BJ (cell line): ENCODE data around the gene OMA1. TPM values are rescaled to one million over a fixed set of nuclear protein-coding genes. Genes with fewer than 3 reads are reported as not detected.
A peak's percentile ranks its signal among the peaks of the same experiment; 100 is the strongest.

Experiments
- CTCF ChIA-PET: fragments of 350-600 bp; formaldehyde crosslinking; extraction: SDS; loops from one replicate; lab custom pipeline; 2021; ENCODE audit warnings: antibody characterized with exemption, inconsistent platforms; lab: Yijun Ruan, JAX
- POLR2A ChIA-PET: fragments of 300-600 bp; sonication (Branson Sonifier 250); formaldehyde crosslinking; extraction: SDS; loops from one replicate; lab custom pipeline; 2021; ENCODE audit warnings: antibody characterized with exemption; lab: Charles Lee
- DNase-seq: peaks from one replicate; pipeline ENCODE4 v3.0.0-alpha.2; 2011; ENCODE audit warnings: low read depth
- H3K27me3 ChIP-seq: 2 replicates; pipeline ENCODE4 v1.6.0; 2011; ENCODE audit warnings: low read length; ENCODE audit not compliant: control insufficient read depth, insufficient read depth
- H3K36me3 ChIP-seq: 2 replicates; pipeline ENCODE4 v1.5.1; 2011; ENCODE audit warnings: low read length; ENCODE audit not compliant: control insufficient read depth, insufficient read depth
- H3K4me3 ChIP-seq: 2 replicates; pipeline ENCODE4 v1.5.1; 2011; ENCODE audit warnings: low read depth, mild to moderate bottlenecking, control low read depth, low read length
- CTCF ChIP-seq: IDR thresholded peaks from 2 replicates; pipeline ENCODE4 v1.5.1; 2011; ENCODE audit warnings: low read depth, mild to moderate bottlenecking, control low read depth, inconsistent platforms, low read length, moderate library complexity; ENCODE audit not compliant: insufficient read depth
- polyA plus RNA-seq: library from polyadenylated mRNA; depleted of rRNA; stranded (reverse); fragments of >200 nt; gene quantifications from 2 replicates; pipeline ENCODE4 v1.2.3, GENCODE V29; 2011

Gene OMA1
- polyA plus RNA-seq, 1 experiment: 8.4 TPM

- no peak for DNase-seq
- ChIA-PET POLR2A (no interaction called here), CTCF (interaction anchor here (0.6 kb wide), 1 partner anchor 1181 kb away, joined by 3 read pairs; no protein-coding TSS in a partner anchor)
- TF ChIP-seq CTCF: no peak
- no peak overlapping the region for H3K4me3 ChIP-seq
- peaks cover 26% of the 10 kb centered on the region for H3K27me3 ChIP-seq
- no peaks in the 10 kb centered on the region for H3K36me3 ChIP-seq
Measured at GRCh38 chr1:58577654-58578030, 31.1 kb upstream of the OMA1 start.

- Histone ChIP-seq H3K4me3 (peak within 1 kb of the TSS; percentile 20), H3K27me3 (peaks cover 28% of the 10 kb centered on the region), H3K36me3 (no peaks in the 10 kb centered on the region)
- ChIA-PET POLR2A (no interaction called here), CTCF (interaction anchor here (0.6 kb wide), 1 partner anchor 1181 kb away, joined by 3 read pairs; no protein-coding TSS in a partner anchor)
- no peak for TF ChIP-seq CTCF
- no peak for DNase-seq
Measured at GRCh38 chr1:58576727-58577653, 30.5 kb upstream of the OMA1 start, which contains the start of gene TACSTD2. TSS of gene TACSTD2 (minus strand) at chr1:58577252. CDS start at chr1:58577156, 96 bp downstream.

- no peaks in the 10 kb centered on the region for H3K36me3 ChIP-seq
- H3K27me3 ChIP-seq: peaks cover 32% of the 10 kb centered on the region
- POLR2A ChIA-PET: no interaction called here
- CTCF ChIA-PET: no interaction called here
- DNase-seq: no peak
- no peak for TF ChIP-seq CTCF
- peak overlapping the region; percentile 20 for H3K4me3 ChIP-seq
Measured at GRCh38 chr1:58576325-58576726, 29.8 kb upstream of the OMA1 start.

- TF ChIP-seq CTCF: no peak
- POLR2A ChIA-PET: no interaction called here
Measured at GRCh38 chr1:58575551-58576324, 29.2 kb upstream of the OMA1 start.

GRCh38 chr1:58574816-58575215 lies 28.3 kb upstream of the OMA1 start:
- H3K4me3 ChIP-seq: no peak overlapping the region
- no peak for TF ChIP-seq CTCF
- ChIA-PET CTCF (interaction anchor here (1.1 kb wide), 1 partner anchor 28 kb away, joined by 4 read pairs; the partner anchor contains the start of gene OMA1), POLR2A (no interaction called here)
- peaks cover 32% of the 10 kb centered on the region for H3K27me3 ChIP-seq
- no peaks in the 10 kb centered on the region for H3K36me3 ChIP-seq
- DNase-seq: no peak

More at GRCh38 chr1:58575551-58576324, 29.2 kb upstream of the OMA1 start:
- no peak overlapping the region for H3K4me3 ChIP-seq
- no peaks in the 10 kb centered on the region for H3K36me3 ChIP-seq
- H3K27me3 ChIP-seq: peaks cover 32% of the 10 kb centered on the region
- CTCF ChIA-PET: interaction anchor here (1.1 kb wide), 1 partner anchor 29 kb away, joined by 4 read pairs; the partner anchor contains the start of gene OMA1
- no peak for DNase-seq
